ENCODE data around the gene MESD. TPM values are rescaled to one million over a fixed set of nuclear protein-coding genes. Genes with fewer than 3 reads are reported as not detected.

The MESD gene
- total and polyA plus RNA-seq, 9 of the 15 experiments (the other 6 are each of a cell fraction or from before 2014, with no cell fraction given), result 11.3 to 39.7 (median 22.8) TPM

GRCh38 chr15:81001152-81002008 is 11.8 kb upstream of the MESD start (continued):
- TF ChIP-seq THRB (CRISPR knock-in tag; conservative IDR thresholded peaks at IDR 0.05) (no peak), ZNF431 (CRISPR knock-in tag; IDR thresholded peaks at IDR 0.05) (no peak), FOXA3 (CRISPR knock-in tag; conservative IDR thresholded peaks at IDR 0.05 in 1 of 2, IDR thresholded peaks at IDR 0.05 in 1 of 2) (0 out of 4 replicates have a peak, but pooled peaks of 1 of the 2 experiments have one; percentile 31), GATAD2B (IDR thresholded peaks at IDR 0.05; ENCODE audit: borderline replicate concordance) (peak; percentile 45; the same call in 1 of the 2 replicates), ZNF277 (CRISPR knock-in tag; IDR thresholded peaks at IDR 0.05; ENCODE audit: borderline replicate concordance) (no peak), ZHX1 (conservative IDR thresholded peaks at IDR 0.05; ENCODE audit: low read length) (no peak), SNIP1 (IDR thresholded peaks at IDR 0.05; ENCODE audit: low read depth) (no peak), BRD4 (IDR thresholded peaks at IDR 0.05) (no peak), NUFIP1 (IDR thresholded peaks at IDR 0.05; ENCODE audit: partially characterized antibody) (no peak), SMARCA5 (IDR thresholded peaks at IDR 0.05) (no peak), PHF20 (IDR thresholded peaks at IDR 0.05; ENCODE audit: partially characterized antibody) (no peak), CBX3 (IDR thresholded peaks at IDR 0.05; ENCODE audit: borderline replicate concordance in 1 of 2, low read length in 2 of 2) (no peak), KLF1 (tag; IDR thresholded peaks at IDR 0.05) (peak; percentile 79), BRD9 (IDR thresholded peaks at IDR 0.05; ENCODE audit: low read depth, partially characterized antibody) (no peak), SRF (CRISPR knock-in tag; IDR thresholded peaks at IDR 0.05) (no peak), CC2D1A (IDR thresholded peaks at IDR 0.05) (no peak), HDAC2 (IDR thresholded peaks at IDR 0.05) (no peak), NBN (IDR thresholded peaks at IDR 0.05; ENCODE audit: low read depth) (no peak), ZNF121 (CRISPR knock-in tag; conservative IDR thresholded peaks at IDR 0.05) (no peak), NFE2L1 (tag; IDR thresholded peaks at IDR 0.05; ENCODE audit: borderline replicate concordance, low read depth) (no peak), SIX5 (IDR thresholded peaks at IDR 0.05; ENCODE audit: borderline replicate concordance in 1 of 2, insufficient read depth in 1 of 2, low read depth in 1 of 2, low read length in 2 of 2) (no peak)
- TF ChIP-seq, protein P1, sequence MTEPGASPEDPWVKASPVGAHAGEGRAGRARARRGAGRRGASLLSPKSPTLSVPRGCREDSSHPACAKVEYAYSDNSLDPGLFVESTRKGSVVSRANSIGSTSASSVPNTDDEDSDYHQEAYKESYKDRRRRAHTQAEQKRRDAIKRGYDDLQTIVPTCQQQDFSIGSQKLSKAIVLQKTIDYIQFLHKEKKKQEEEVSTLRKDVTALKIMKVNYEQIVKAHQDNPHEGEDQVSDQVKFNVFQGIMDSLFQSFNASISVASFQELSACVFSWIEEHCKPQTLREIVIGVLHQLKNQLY (CRISPR knock-in tag; conservative IDR thresholded peaks at IDR 0.05), result no peak
